ENCODE data around the gene SIK3. TPM values are rescaled to one million over a fixed set of nuclear protein-coding genes. Genes with fewer than 3 reads are reported as not detected.

SIK3 gene
- total RNA-seq, 2 experiments from 2014 or later: 37.5 to 39.6 TPM

GRCh38 chr11:117097389-117098268, 599 bp downstream of the SIK3 start:
- Mint-ChIP-seq H3K4me1 (peaks cover 62% of the 10 kb centered on the region), H3K27me3 (peaks cover 2% of the 10 kb centered on the region), H3K4me3 (peak overlapping the region; percentile 89), H3K9me3 (no peaks in the 10 kb centered on the region), H3K27ac (peak overlapping the region; percentile 93), H3K36me3 (ENCODE audit: low read depth) (peaks cover 9% of the 10 kb centered on the region)
- CTCF ChIA-PET: interaction anchor here (0.5 to 2.3 kb wide), 9 partner anchors 8 to 724 kb away, joined by 3 to 12 read pairs (median 3); partner anchors contain the start of genes APOA5 and PAFAH1B2
- POLR2A ChIA-PET: interaction anchor here (1.0 kb wide), 1 partner anchor 262 kb away, joined by 3 read pairs; no protein-coding TSS in a partner anchor
- peak; percentile 24 for DNase-seq

GRCh38 chr11:117097014-117097388, 1.2 kb downstream of the SIK3 start:
- peak overlapping the region; percentile 89 for H3K4me3 Mint-ChIP-seq
- CTCF ChIA-PET: interaction anchor here (0.5 to 2.3 kb wide), 7 partner anchors 9 to 724 kb away, joined by 3 to 8 read pairs (median 3); no protein-coding TSS in a partner anchor

GRCh38 chr11:117096201-117096991, 1.8 kb downstream of the SIK3 start:
- Mint-ChIP-seq H3K9me3 (peaks cover 6% of the 10 kb centered on the region), H3K27ac (peak overlapping the region; percentile 93), H3K36me3 (ENCODE audit: low read depth) (peaks cover 22% of the 10 kb centered on the region), H3K4me1 (peaks cover 75% of the 10 kb centered on the region), H3K4me3 (peak overlapping the region; percentile 89), H3K27me3 (peaks cover 2% of the 10 kb centered on the region)
- ChIA-PET CTCF (interaction anchor here (0.5 to 2.3 kb wide), 7 partner anchors 10 to 725 kb away, joined by 3 to 8 read pairs (median 3); no protein-coding TSS in a partner anchor), POLR2A (interaction anchor here (1.0 kb wide), 1 partner anchor 261 kb away, joined by 3 read pairs; no protein-coding TSS in a partner anchor)
- DNase-seq: peak; percentile 68

More at GRCh38 chr11:117097014-117097388, 1.2 kb downstream of the SIK3 start:
- H3K36me3 Mint-ChIP-seq (ENCODE audit: low read depth): peaks cover 16% of the 10 kb centered on the region
- POLR2A ChIA-PET: interaction anchor here (1.0 kb wide), 1 partner anchor 261 kb away, joined by 3 read pairs; no protein-coding TSS in a partner anchor
- peaks cover 69% of the 10 kb centered on the region for H3K4me1 Mint-ChIP-seq
- H3K9me3 Mint-ChIP-seq: peaks cover 5% of the 10 kb centered on the region
- H3K27ac Mint-ChIP-seq: peak overlapping the region; percentile 93
- DNase-seq: no peak
- H3K27me3 Mint-ChIP-seq: peaks cover 2% of the 10 kb centered on the region

- Mint-ChIP-seq H3K9me3 (peaks cover 6% of the 10 kb centered on the region), H3K27me3 (peaks cover 2% of the 10 kb centered on the region), H3K27ac (peak overlapping the region; percentile 93), H3K4me1 (peaks cover 76% of the 10 kb centered on the region), H3K36me3 (ENCODE audit: low read depth) (peaks cover 24% of the 10 kb centered on the region), H3K4me3 (peak overlapping the region; percentile 89)
- peak; percentile 10 for DNase-seq
- ChIA-PET CTCF (interaction anchor here (0.5 to 1.2 kb wide), 3 partner anchors 13 to 321 kb away, joined by 3 to 6 read pairs (median 4); no protein-coding TSS in a partner anchor), POLR2A (interaction anchor here (0.6 kb wide), 1 partner anchor 17 kb away, joined by 3 read pairs; no protein-coding TSS in a partner anchor)
Observed at GRCh38 chr11:117095284-117096161, 2.7 kb downstream of the SIK3 start.

- peaks cover 26% of the 10 kb centered on the region for H3K36me3 Mint-ChIP-seq (ENCODE audit: low read depth)
- no peak overlapping the region for H3K27ac Mint-ChIP-seq
- POLR2A ChIA-PET: interaction anchor here (0.6 kb wide), 1 partner anchor 16 kb away, joined by 3 read pairs; no protein-coding TSS in a partner anchor
- H3K4me1 Mint-ChIP-seq: peaks cover 77% of the 10 kb centered on the region
- H3K9me3 Mint-ChIP-seq: peaks cover 6% of the 10 kb centered on the region
- peak overlapping the region; percentile 44 for H3K4me3 Mint-ChIP-seq
- no peaks in the 10 kb centered on the region for H3K27me3 Mint-ChIP-seq
- DNase-seq: no peak
- CTCF ChIA-PET: interaction anchor here (0.7 to 1.2 kb wide), 3 partner anchors 12 to 320 kb away, joined by 3 to 6 read pairs (median 3); no protein-coding TSS in a partner anchor
Observed at GRCh38 chr11:117094776-117095175, 3.5 kb downstream of the SIK3 start.

GRCh38 chr11:117092951-117093590, 5.2 kb downstream of the SIK3 start:
- Mint-ChIP-seq H3K9me3 (peaks cover 6% of the 10 kb centered on the region), H3K4me1 (peaks cover 71% of the 10 kb centered on the region), H3K36me3 (ENCODE audit: low read depth) (peaks cover 31% of the 10 kb centered on the region), H3K27me3 (no peaks in the 10 kb centered on the region), H3K27ac (peak overlapping the region; percentile 76), H3K4me3 (peak overlapping the region; percentile 42)
- DNase-seq: no peak
- CTCF ChIA-PET: interaction anchor here (1.3 kb wide), 1 partner anchor 16 kb away, joined by 3 read pairs; no protein-coding TSS in a partner anchor
- POLR2A ChIA-PET: no interaction called here

- DNase-seq: no peak
- Mint-ChIP-seq H3K36me3 (ENCODE audit: low read depth) (peaks cover 31% of the 10 kb centered on the region), H3K9me3 (peaks cover 6% of the 10 kb centered on the region), H3K27ac (no peak overlapping the region), H3K4me3 (no peak overlapping the region), H3K4me1 (peaks cover 70% of the 10 kb centered on the region), H3K27me3 (no peaks in the 10 kb centered on the region)
- ChIA-PET POLR2A (no interaction called here), CTCF (interaction anchor here (1.3 kb wide), 1 partner anchor 15 kb away, joined by 3 read pairs; no protein-coding TSS in a partner anchor)
Observed at GRCh38 chr11:117091753-117092477, 6.3 kb downstream of the SIK3 start.

GRCh38 chr11:117090111-117090706, 8.0 kb downstream of the SIK3 start:
- no peak for DNase-seq
- Mint-ChIP-seq H3K27ac (no peak overlapping the region), H3K27me3 (no peaks in the 10 kb centered on the region), H3K9me3 (peaks cover 6% of the 10 kb centered on the region), H3K4me3 (no peak overlapping the region), H3K36me3 (ENCODE audit: low read depth) (peaks cover 30% of the 10 kb centered on the region), H3K4me1 (peaks cover 56% of the 10 kb centered on the region)
- CTCF ChIA-PET: interaction anchor here (0.6 to 1.8 kb wide), 5 partner anchors 13 to 237 kb away, joined by 3 to 5 read pairs (median 3); no protein-coding TSS in a partner anchor
- POLR2A ChIA-PET: no interaction called here

- Mint-ChIP-seq H3K27ac (no peak overlapping the region), H3K36me3 (ENCODE audit: low read depth) (peaks cover 30% of the 10 kb centered on the region), H3K4me1 (peaks cover 50% of the 10 kb centered on the region), H3K27me3 (no peaks in the 10 kb centered on the region), H3K4me3 (no peak overlapping the region), H3K9me3 (peaks cover 6% of the 10 kb centered on the region)
- DNase-seq: no peak
- CTCF ChIA-PET: interaction anchor here (0.9 to 1.8 kb wide), 3 partner anchors 16 to 237 kb away, joined by 3 to 5 read pairs (median 5); no protein-coding TSS in a partner anchor
- POLR2A ChIA-PET: interaction anchor here (0.6 kb wide), 1 partner anchor 16 kb away, joined by 3 read pairs; no protein-coding TSS in a partner anchor
Observed at GRCh38 chr11:117089685-117090084, 8.5 kb downstream of the SIK3 start.

GRCh38 chr11:117087446-117087845, 10.8 kb downstream of the SIK3 start:
- ChIA-PET POLR2A (no interaction called here), CTCF (no interaction called here)
- DNase-seq: no peak
- peaks cover 36% of the 10 kb centered on the region for H3K4me1 Mint-ChIP-seq
- H3K27me3 Mint-ChIP-seq: no peaks in the 10 kb centered on the region
- H3K27ac Mint-ChIP-seq: no peak overlapping the region
- no peak overlapping the region for H3K4me3 Mint-ChIP-seq
- peaks cover 23% of the 10 kb centered on the region for H3K36me3 Mint-ChIP-seq (ENCODE audit: low read depth)
- H3K9me3 Mint-ChIP-seq: peaks cover 6% of the 10 kb centered on the region
